Cardiac septum (tissue), 1 donor: ENCODE data around the gene TTLL11. TPM values are rescaled to one million over a fixed set of nuclear protein-coding genes. Genes with fewer than 3 reads are reported as not detected.

Experiments
- DNase-seq: peaks from one replicate; pipeline ENCODE4 v3.0.0-alpha.2; 2020; ENCODE audit warnings: low spot score
- intact Hi-C: fragments of 100-400 bp; cut with DNase I; formaldehyde crosslinking; loops from one replicate; pipeline ENCODE4 v1.14.0; 2022
- total RNA-seq: library from RNA; stranded (reverse); fragmentation: NEBNext Ultra II Directional; extraction: Animal tissue kit (Norgen Biotek cat#: 25700); gene quantifications from one replicate; pipeline ENCODE4 v1.2.1, GENCODE V29; 2021
- donor health status: DM: no; HTN: no; CAD: no.

The TTLL11 gene
- total RNA-seq, 1 donor from 2014 or later, result 12.6 TPM

GRCh38 chr9:122065923-122066629, 27.0 kb downstream of the TTLL11 start:
- intact Hi-C loops, result loop anchor here (5.0 kb wide), 1 partner anchor 64 kb away; no protein-coding TSS in a partner anchor
- DNase-seq, result no peak

GRCh38 chr9:122060481-122060880, 32.6 kb downstream of the TTLL11 start:
- no peak for DNase-seq
- intact Hi-C loops, result no loop called here

DNA sequence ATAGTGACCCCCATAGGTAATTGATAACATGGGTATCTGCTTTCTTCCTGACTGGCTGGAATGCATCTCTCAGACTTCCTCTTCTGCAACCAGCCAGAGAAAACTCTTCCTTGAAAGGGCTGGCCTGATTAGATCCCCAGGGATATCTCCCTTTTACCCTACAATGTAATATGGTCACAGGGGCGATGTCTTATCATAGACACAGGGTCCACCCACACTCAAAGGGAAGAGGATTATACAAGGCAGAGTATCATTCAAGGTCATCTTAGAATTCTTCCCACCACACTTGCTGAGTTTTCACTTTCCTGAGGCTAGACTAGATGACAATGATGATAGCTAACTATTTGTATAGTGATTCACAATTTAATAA, 33.2 kb downstream of the TTLL11 start:
- intact Hi-C loops, result no loop called here
- DNase-seq, result no peak

DNA sequence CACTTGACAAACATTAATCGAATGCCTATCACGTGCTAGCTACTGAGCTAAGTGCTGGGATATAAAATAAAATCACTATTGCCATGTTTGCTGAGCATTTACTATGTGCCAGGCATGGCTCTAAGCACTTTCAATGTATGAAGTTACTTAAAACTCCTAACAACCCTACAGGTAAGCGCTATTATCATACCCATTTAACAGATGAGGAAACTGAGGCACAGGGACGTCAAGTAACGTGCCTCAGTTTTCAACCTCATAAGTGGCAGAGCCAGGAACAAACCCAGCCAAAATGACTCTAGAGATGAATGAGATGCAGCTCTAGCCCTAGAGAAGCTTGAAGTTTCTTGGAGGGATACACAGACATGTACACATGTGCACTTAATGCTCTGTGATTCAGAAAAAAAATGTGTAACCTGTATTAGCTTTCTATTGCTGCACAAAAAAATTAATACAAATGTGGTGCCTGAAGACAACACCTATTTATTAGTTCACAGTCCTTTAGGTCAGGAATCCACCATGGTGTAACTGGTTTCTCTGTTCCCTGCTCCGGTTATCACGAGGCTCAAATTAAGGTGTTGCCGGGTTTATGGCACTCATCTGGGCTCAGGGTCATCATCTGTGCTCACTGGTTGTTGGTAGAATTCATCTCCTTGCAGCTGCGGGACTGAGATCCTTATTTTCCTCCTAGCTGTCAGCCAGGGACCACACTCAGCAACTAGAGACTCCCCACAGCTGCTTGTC, 33.7 kb downstream of the TTLL11 start:
- no peak for DNase-seq
- intact Hi-C loops, result no loop called here

- intact Hi-C loops, result no loop called here
- no peak for DNase-seq
Observed at GRCh38 chr9:122058709-122059108, 34.4 kb downstream of the TTLL11 start.

- intact Hi-C loops, result no loop called here
- no peak for DNase-seq
Observed at GRCh38 chr9:122058051-122058450, 35.1 kb downstream of the TTLL11 start.

GRCh38 chr9:122057211-122057610, 35.9 kb downstream of the TTLL11 start:
- DNase-seq, result no peak
- intact Hi-C loops, result no loop called here

- intact Hi-C loops, result no loop called here
- DNase-seq, result no peak
Observed at GRCh38 chr9:122056484-122056883, 36.6 kb downstream of the TTLL11 start.

DNA sequence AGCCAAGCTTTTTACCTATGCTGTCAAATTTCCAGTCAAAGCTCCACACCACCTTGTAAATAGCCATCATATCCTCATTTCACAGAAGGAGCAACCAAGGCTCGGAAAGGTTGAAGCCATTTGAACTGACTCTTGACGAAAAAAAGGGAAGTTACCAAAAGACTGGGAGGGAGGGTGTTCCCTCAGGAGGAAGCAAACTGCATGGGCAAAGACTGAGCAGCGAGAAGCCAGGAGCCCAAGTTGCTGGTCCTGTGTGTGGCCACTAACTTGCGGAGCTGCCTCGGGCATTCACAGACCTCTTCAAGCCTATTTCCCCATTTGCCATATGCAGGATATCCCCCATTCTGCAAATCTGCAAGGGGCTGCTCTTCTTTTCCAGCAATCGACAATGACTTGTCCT, 37.4 kb downstream of the TTLL11 start:
- DNase-seq, result no peak
- intact Hi-C loops, result no loop called here

GRCh38 chr9:122053567-122054350, 39.3 kb downstream of the TTLL11 start:
- DNase-seq, result no peak
- intact Hi-C loops, result no loop called here

GRCh38 chr9:122053064-122053463, 40.0 kb downstream of the TTLL11 start:
- no peak for DNase-seq
- intact Hi-C loops, result no loop called here

- intact Hi-C loops, result no loop called here
- no peak for DNase-seq
Observed at GRCh38 chr9:122051351-122052321, 41.5 kb downstream of the TTLL11 start.

- intact Hi-C loops, result no loop called here
- DNase-seq, result no peak
Observed at GRCh38 chr9:122050167-122050566, 42.9 kb downstream of the TTLL11 start.

GRCh38 chr9:122042056-122042455, 51.1 kb downstream of the TTLL11 start:
- no peak for DNase-seq
- intact Hi-C loops, result no loop called here

DNA sequence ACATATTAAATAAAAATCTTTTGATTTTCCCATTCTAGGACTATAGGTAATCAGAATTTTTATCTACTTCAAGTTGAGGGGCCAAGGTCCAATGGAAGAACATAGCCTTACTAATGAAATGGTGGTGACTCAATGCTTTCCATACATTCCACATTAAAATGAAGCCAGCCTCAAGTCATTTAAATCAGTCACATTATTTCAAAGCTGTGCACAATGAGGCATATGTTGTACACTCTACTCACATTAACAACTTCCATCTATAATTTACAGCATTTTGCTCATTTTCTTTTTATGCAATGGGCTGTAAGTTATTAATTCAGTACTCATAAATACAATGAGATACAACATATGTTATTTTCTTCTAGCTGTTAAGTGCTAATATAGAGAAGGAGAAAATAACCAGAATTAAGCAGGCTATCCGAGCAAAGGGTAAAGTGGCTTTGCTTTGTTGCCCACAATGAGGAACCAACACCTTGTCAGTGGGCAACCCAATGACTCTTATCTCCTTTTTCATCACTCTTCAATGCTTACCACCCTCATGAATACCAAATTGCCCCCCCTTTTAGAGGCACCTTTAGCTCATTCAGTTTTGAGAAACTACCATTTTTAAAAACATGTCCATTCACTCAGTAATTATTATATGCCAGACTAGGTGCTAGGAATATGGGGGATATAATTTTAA, 52.4 kb downstream of the TTLL11 start:
- DNase-seq, result no peak
- intact Hi-C loops, result no loop called here

GRCh38 chr9:122039234-122039633, 53.9 kb downstream of the TTLL11 start:
- intact Hi-C loops, result no loop called here
- DNase-seq, result no peak

- intact Hi-C loops, result no loop called here
Observed at GRCh38 chr9:122036988-122037387, 56.1 kb downstream of the TTLL11 start.

GRCh38 chr9:122036408-122036807, 56.7 kb downstream of the TTLL11 start:
- intact Hi-C loops, result no loop called here

More at GRCh38 chr9:122036988-122037387, 56.1 kb downstream of the TTLL11 start:
- no peak for DNase-seq

More at GRCh38 chr9:122036408-122036807, 56.7 kb downstream of the TTLL11 start:
- no peak for DNase-seq
